Activated naive CD4-positive, alpha-beta T cell treated with Interleukin-2 at 50 U/mL for 16 hours (primary cell): Measurements from ENCODE around the gene ADGRG3.
"Not testable (repeated sequence)": the region's sequence is repeated elsewhere in the genome, so short reads cannot be mapped to it uniquely, and the experiment has no call there.

ENCODE experiments used
- DNase-seq: peaks from one replicate; pipeline ENCODE4 v3.0.0-alpha.2; 2020

The ADGRG3 gene

DNA sequence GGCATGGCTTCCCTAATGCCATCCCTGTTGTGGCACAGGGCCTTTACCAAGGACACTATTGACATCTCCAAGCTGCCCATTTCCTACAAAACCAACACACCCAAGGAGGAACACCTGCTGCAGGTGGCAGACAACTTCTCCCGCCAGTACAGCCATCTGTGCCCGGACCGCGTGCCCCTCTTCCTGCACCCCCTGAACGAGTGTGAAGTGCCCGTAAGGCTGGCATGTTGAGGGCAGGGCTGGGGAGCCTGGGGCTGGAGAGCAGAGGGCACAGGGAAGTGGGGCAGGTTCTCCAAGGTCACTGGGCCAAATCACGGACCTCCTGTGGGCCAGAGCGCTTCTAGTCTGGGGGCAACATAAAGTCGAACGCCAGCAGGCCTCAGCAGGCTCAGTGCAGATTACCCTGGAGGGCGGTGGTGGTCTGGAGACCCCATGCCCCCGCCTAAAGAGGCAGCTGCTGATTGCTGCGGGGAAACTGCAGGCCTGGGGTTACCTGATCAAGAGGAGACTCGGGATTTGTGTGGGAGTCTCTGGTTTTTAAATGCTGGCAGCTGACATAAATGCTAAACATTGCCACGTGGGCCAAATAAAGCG, 30.8 kb downstream of the ADGRG3 start:
- no peak for DNase-seq

DNA sequence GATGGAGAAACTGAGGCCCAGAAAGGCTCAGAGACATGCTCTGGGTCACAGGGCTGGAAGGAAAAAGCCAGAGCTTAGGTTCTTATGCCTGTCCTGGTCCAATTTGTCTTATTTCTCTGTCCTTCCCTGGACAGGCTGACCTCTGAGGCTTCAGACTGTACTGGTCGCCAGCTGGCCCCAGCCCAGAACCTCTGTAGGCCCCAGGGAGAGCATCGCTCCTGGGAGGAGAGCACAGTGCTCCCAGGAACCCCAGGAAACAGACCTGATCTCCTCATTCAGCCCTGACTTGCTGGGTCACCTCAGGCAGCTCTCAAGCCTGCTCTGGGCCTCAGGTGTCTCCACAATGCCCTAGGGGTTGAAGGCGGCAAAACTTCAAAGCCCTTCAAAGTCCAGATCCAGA, 31.4 kb downstream of the ADGRG3 start:
- DNase-seq = no peak

DNA sequence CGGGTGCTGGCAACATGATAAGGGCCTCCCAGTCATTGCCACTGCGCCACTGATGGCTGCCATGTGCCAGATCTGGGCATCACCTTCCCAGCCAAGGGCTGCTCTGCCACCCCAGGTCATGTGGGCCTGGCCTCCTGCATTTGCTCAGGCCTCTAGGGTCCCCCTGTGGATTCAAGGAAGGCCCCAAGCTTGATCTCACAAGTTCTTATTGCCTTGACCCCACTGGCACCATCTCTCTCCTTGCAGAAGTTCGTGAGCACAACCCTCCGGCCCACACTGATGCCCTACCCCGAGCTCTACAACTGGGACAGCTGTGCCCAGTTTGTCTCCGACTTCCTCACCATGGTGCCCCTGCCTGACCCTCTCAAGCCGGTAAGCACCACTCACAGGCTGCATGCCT, 31.8 kb downstream of the ADGRG3 start:
- no peak for DNase-seq

DNA sequence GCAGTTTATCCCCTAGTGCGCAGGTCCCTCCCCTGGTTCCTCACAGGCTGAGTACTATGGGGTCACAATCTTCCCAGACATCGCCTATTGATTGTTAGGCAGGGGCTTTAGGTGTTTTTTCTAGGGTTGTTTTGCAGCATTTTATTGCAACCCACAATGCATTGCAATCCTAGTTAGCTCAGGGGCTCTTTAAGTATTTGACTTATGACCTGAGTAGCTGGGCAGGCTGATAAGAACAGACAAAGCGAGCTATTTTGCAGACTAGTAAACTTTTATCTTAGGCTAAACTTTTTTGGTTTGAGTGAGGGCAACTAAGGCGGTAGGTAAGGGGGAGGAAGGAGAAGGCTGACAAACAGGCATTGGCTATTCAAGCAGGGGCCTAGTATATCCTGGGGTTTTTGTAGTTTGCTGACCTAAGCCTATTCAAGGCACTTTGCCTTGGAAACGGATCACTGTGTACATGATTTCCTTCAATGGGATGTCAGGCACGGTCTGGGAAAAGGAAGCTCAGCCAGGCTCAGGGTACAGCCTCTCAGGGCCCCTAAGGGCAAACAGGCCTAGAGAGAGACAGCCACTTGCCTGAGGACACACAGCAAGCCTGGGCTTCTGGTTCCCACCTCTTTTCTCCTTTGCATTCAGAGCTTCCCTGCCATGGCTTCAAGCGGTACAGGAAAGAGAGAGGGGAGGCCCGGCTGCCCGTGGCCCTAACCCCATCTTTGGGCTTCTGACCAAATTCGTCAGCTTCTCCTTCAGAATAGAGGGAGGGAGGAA, 32.9 kb downstream of the ADGRG3 start:
- no peak for DNase-seq

DNA sequence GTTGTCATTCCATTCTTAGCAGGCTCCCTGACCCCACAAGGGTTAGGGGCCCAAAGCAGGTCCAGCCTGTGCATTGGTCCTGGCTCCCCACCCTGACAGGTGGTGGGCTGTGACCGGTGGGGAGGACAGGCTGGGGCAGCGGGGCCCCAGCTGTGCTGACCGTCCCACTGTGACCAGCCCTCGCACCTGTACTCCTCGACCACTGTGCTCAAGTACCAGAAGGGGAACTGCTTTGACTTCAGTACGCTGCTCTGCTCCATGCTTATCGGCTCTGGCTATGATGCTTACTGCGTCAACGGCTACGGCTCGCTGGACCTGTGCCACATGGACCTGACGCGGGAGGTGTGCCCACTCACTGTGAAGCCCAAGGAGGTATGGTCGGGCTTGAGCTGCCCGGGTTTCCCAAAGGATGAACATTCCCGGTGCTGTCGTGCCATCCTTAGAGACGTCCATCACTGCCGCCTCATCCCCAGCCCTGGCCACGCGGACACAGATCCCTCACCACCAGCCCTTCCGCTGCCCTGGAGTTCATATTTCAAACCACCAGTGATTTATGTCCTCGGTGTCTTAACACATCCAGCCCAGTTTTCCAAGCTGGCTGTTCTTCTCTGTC, 33.8 kb downstream of the ADGRG3 start:
- DNase-seq = no peak

DNA sequence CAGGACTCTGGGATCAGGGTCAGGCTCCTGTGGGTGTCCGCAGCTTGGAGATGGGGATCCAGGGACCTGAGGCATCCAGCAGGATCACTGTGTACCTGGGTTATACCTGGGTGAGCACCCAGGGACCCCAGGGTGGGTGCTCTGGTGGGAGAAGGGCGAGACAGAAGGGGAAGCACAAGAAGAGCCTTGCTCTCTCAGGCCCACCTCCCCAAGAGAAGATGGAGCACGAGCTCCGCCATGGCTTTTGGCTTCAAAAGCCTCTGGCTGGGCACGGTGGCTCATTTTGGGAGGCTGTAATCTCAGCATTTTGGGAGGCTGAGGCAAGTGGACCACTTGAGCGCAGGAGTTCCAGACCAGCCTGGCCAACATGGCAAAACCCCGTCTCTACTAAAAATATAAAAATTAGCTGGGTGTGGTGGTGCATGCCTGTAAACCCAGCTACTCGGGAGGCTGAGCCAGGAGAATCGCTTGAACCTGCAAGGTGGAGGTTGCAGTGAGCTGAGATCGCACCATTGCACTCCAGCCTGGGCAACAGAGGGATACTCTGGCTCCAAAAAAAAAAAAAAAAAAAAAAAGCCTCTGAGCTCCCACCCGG, 35.4 kb downstream of the ADGRG3 start:
- DNase-seq = no peak

DNA sequence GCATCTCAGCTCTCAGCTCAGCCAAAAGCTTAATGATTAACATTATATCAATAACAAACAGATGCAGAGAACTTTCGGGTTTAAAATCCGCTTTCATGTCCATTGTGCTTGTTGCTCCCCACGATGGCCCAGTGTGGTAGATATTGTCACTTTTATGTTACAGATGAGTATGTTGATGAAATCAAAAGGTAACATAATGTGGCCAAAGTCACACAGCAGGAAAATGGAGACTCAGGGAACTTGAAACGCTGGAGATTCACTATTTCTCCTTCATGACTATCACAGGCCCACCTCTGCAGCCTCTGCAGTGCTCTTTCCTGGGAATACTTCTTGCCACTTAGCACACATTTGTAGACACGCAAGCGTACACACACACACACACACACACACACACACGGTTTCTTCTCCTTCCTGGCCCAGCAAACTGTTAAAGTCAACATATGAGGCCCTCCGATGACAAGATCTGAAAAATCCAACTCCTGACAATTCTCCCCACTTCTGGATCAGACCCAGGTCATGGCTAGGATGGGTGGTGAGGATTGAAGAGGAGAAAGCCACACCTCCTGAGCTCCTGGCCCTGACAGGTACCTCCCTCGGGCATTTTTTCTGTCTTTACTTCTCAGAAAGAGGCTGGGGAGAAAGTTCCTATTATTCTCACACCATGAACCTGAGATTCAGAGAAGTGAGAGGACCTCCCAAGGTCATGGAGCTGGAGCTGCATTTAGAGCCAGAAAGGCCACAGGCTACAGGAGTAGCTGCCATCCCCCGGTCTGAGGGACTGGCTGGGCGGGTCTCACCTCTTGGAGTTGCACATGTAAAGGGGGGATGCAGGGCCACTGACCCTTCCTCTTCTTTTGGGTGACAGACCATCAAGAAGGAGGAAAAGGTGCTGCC, 36.2 kb downstream of the ADGRG3 start:
- no peak for DNase-seq

DNA sequence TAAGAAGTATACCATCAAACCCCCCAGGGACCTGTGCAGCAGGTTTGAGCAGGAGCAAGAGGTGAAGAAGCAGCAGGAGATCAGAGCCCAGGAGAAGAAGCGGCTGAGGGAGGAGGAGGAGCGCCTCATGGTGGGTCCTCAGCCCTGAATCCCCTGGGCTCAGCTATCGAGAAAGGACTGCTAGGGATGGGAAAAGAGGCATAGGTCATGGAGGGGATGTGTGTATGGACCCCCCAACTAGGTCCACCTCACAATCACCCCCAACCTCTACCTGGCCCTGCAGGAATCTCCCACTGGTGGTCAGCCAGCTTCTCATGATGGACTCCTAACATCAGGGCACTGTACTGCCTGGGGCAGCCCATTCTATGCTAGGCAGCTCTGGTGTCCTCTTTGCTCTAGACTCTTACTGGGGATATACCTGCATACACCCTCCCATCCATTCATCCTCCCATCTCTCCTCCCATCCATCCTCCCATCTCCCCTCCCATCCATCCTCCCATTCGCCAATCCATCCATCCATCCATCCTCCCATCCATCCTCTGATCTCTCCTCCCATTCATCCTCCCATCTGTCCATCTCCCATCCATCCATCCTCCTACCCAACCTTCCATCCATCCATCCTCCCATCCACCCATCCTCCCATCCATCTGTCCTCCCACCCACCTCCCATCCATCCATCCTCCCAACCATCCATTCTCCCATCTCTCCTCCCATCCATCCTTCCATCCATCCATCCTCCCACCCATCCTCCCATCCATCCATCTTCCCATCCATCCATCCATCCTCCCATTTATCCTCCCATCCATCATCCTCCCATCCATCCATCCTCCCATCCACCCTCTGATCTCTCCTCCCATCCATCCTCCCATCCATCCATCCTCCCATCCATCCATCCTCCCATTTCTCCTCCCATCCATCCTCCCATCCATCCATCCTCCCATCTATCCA, 37.1 kb downstream of the ADGRG3 start:
- DNase-seq = no peak

DNA sequence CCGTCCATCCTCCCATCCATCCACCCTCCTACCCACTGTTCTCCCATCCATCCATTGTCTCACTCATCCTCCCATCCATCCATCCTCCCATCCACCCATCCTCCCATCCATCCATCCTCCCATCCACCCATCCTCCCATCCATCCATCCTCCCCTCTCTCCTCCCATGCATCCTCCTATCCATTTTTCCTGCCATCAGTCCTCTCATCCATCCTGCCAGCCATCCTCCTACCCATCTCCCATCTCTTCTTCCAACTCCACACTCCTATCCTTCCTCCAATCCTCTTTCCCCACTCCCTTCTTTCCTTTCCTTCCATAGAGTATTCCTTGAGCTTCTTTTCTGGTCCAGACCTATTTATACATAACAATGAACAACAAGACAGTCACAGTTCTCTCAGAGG, 38.6 kb downstream of the ADGRG3 start:
- DNase-seq = no peak

DNA sequence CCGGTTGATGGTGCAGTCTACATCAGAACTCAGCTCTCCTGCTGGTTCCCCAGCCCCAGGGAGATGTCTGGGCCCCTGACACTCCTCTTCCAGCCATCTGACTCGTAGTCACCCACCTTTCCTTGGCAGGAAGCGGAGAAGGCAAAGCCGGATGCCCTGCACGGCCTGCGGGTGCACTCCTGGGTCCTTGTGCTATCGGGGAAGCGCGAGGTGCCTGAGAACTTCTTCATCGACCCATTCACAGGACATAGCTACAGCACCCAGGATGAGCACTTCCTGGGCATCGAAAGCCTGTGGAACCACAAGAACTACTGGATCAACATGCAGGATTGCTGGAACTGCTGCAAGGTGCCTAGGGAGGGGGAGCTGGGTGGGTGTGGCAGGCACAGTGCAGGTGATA, 39.2 kb downstream of the ADGRG3 start:
- DNase-seq = no peak

DNA sequence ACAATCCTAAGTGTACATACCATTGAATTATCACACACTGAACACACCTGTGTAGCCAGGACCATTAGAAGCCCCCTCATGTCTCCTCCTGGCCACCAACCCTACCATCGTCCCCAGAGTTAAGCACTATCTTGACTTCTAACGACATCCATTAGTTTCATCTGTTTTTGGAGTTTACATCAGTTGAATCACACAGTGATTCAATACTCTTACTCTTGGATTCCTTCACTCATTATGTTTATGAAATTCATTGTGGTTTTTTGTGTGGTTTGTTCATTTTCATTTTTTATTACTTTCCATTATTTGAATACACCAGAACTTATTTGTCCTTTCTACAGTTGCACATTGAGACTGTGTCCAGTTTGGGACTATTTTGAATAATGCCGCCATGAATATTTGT, 40.1 kb downstream of the ADGRG3 start:
- DNase-seq = no peak

DNA sequence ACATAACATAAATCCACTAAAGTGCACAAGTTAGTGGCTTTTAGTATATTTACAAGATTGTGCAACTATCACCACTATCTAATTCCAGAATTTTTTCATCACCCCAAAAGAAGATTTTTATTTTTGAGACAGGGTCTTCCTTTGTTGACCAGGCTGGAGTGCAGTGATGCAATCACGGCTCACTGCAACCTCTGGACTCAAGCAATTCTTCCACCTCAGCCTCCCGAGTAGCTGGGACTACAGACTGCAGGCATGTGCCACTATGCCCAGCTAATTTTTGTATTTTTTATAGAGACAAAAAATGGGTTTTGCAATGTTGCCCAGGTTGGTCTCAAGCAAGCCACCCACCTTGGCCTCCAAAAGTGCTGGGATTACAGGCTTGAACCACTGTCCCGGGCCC, 41.6 kb downstream of the ADGRG3 start:
- no peak for DNase-seq

DNA sequence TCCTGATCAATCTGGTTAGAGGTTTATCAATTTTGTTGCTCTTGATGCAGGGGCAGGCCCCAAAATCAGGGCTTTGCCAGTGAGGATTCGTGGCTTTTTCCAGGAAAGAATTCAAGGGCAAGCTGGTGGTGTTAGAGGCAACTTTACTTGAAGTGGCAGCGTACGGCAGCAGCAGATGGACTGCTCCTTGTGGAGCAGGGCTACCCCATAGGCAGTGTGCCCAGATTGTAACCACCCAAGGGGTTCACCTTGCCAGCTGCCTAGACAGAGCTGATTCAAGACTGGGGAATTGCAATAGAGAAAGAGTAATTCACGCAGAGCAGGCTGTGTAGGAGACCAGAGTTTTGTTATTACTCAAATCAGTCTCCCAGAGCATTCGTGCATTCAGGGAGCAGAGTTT, 43.2 kb downstream of the ADGRG3 start:
- no peak for DNase-seq

DNA sequence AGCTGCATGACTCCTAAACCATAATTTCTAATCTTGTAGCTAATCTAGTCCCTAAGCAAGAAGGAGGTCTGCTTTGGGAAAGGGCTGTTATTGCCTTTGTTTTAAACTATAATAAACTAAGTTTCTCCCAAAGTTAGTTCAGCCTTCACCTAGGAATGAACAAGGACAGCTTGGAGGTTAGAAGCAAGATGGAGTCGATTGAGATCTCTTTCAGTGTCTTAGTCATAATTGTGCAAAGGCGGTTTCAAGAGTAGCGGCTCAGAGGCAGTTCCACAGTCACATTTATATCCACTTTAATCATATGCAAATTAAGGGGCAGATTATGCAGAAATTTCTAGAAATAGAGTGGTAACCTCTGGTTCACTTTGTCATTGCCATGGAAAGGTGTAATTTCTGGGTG, 43.9 kb downstream of the ADGRG3 start:
- no peak for DNase-seq

DNA sequence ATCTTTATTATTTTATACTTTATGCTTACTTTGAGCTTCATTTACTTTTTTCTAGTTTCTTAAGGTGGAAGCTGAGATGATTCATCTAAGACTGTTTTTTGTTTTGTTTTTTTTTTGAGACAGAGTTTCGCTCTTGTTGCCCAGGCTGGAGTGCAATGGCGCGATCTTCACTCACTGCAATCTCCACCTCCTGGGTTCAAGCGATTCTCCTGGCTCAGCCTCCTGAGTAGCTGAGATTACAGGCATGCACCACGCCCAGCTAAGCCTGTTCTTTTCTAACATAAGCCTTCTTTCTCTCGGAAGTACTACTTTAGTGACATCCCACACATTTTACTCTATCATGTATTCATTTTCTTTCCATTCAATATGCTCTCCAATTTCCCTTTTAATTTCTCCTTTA, 44.5 kb downstream of the ADGRG3 start:
- DNase-seq = not testable (repeated sequence)

DNA sequence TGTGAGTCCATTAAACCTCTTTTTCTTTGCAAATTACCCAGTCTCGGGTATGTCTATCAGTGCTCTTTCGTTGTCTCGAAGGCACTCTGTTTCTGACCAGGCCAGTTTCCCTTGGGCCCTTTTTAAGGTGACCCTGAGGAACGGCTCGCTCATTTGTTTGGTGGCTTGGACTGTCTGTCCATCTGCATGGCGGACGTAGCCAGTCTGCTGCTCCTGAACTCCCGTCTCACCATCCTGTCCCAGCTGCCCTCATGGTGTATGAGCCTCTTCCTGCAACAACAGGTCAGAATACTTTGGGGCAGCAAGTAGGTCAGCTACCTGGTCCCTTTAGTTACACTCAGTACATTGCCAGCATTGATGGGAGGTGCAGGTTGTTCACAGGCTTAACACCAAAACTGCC, 45.5 kb downstream of the ADGRG3 start:
- no peak for DNase-seq

DNA sequence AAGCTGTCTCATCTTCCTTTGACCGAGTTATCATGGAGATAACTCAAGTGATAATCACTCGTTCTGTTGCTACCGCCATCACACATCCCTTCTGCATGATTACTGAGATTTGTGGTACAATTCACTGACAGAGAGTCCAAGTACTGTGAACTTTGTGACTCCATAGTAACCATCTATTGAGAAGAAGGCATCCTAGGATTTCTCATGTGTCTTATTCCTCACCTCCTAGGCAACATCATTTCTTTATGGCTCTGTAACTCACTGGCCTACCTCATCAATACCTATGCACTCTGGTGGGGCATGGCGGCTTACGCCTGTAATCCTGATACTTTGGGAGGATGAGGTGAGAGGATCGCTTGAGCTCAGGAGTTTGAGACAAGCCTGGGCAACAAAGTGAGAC, 45.9 kb downstream of the ADGRG3 start:
- no peak for DNase-seq

DNA sequence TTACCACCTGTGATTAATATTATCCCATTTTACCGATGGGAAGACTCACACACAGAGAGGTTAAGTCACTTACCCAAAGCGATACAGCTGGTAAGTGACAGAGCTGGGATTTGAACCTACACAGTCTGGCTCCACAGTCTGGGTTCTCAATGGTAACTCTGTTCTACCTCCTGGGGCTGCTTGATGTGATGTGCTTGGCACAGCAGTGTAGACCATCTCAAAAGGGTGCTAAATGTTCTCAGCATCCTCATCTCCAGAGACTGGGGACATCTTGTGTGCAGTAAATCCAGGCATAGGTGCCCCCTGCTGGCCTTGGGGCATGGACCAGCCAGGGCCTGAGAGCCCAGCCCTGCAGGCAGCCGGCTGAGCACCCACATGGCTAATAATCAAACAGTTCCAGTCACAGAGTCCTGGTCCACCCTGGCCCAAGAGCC, 52.1 kb downstream of the ADGRG3 start:
- peak; percentile 55 for DNase-seq

DNA sequence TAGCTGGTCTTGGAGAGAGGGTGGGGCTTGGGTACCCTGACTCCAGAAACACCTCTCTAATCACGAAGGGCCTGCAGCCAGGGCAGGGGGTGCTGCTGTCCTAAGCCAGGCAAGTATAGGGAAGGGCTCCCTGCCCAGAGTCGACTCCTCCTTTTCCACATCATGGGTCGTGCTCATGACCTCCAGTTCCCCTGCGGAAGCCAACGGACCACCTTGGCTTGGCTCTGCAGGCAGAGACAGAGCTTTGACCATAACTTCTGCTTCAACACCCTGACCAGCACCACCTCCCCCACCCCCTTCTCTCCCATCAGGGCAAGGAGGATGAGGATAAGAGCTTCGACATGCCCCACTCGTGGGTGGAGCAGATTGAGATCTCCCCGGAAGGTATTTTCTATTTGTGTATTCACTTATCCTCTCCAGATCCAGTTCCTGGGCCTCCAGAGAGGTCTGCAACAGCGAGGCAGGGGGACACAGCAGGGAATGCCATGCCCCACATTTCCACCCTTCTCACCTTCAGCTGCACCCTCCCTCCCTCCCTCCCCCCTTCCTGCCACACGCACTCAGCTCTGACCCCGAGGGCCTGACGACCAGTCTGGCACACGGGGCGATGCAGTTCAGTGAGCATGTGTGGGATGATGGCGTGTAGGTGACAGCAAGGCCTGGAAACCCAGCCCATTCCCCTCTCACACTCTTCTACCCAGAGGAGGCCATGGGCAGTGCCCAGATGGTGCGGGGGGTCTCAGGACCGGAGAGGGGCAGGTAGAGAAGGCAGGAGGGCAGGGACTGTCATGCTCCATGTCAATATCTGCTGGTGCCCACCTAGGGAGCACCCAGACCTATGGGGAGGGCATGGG, 53.5 kb downstream of the ADGRG3 start:
- DNase-seq = no peak

DNA sequence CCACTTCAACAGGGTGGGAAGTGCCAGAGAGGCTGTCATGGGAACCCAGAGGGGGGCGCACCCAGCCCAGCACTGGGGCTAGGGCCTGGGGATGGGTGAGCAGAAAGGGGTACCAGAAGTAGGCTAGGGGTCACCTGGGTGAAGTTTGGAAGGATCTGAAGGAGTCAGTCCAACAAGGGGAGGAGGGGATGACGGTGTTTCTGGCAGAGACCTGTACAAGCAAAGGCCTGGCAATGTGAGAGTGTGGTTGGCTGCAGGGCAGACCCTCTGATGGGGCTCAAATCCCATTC, 54.0 kb downstream of the ADGRG3 start:
- DNase-seq = no peak

DNA sequence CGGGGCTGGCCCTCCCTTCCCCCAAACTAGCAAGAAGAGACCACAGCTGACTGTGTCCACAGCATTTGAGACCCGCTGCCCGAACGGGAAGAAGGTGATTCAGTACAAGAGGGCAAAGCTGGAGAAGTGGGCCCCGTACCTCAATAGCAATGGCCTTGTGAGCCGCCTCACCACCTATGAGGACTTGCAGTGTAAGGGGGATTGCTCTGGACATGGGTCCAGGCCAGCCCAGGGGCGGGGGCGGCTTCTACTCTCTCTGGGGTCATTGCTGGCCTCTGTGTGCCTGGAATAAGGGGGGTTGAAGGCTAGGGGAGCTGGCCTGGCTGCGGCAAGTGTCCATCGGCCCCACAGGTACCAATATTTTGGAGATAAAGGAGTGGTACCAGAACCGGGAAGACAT, 54.5 kb downstream of the ADGRG3 start:
- DNase-seq = no peak
